Stimulated activated CD4-positive, alpha-beta T cell treated with anti-CD3 and anti-CD28 coated beads, Interleukin-2, amount 100 ng/mL, for 24 hours (primary cell): Measurements from ENCODE around the gene CAPN8.
"Not testable (repeated sequence)": the region's sequence is repeated elsewhere in the genome, so short reads cannot be mapped to it uniquely, and the experiment has no call there.

Experiments
- DNase-seq, 2 donors: peaks; one replicate each; pipeline ENCODE4 v3.0.0-alpha.2; 2020

The CAPN8 gene

DNA sequence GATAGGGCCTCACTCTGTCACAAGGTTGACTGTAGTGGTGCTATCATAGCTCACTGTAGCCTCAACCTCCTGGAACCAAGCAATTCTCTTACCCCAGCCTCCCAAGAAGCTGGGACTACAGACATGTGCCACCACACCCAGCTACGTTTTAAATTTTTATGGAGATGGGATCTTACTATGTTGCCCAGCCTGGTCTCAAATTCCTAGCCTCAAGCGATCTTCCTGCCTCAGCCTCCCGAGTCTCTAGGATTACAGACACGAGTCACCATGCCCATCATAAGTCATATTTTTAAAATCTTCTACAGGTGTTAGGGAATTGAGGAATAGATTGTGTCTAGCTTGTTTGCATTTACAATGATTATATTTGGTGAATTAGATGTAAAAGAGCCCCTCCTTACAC is 145.3 kb downstream of the CAPN8 start:
- no peak for DNase-seq

DNA sequence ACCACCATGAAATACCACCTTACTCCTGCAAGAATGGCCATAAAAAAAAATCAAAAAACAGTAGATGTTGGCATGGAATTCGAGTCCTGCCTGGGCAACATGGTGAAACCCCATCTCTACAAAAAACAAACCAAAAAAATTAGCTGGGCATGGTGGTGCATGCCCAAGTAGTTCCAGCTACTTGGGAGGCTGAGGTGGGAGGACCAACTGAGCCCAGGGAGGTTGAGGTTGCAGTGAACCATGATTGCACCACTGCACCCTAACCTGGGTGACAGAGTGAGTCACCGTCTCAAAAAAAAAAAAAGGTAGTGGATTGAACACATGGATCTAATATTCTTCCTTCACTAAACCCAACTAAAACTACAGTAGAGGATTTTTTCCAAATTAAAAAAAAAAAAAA is 146.4 kb downstream of the CAPN8 start:
- no peak for DNase-seq

DNA sequence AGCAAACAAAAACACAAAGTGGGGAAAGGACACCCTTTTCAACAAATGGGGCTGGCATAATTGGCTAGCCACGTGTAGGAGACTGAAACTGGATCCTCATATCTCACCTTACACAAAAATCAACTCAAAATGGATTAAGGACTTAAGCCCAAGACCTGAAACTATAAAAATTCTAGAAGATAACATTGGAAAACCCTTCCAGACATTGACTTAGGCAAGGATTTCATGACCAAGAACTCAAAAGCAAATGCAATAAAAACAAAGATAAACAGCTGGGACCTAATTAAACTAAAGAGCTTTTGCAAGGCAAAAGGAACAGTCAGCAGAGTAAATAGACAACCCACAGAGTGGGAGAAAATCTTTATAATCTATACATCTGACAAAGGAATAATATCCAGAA is 146.9 kb downstream of the CAPN8 start:
- DNase-seq, result not testable (repeated sequence)

DNA sequence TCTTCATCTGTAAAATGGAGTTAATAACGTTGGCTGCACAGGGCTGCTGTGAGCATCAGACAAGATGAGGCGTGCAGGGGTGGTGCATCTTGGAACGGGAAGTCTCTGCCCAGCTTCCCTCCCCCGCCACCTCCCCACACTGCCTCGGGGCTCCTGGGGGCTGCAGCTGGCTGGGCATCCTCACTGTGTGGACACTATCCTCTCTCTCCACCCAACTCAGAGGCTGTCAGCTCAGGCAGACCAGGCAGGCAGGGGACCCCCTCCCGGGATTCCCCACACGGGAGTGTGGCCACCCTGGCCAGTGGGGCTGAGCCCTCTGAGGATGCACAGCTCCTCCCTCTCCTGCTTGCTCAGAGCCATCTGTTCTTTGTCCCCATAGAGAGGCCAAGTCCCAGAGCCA is 149.6 kb downstream of the CAPN8 start:
- peak in 1 of 2 donors; percentile 9 for DNase-seq

DNA sequence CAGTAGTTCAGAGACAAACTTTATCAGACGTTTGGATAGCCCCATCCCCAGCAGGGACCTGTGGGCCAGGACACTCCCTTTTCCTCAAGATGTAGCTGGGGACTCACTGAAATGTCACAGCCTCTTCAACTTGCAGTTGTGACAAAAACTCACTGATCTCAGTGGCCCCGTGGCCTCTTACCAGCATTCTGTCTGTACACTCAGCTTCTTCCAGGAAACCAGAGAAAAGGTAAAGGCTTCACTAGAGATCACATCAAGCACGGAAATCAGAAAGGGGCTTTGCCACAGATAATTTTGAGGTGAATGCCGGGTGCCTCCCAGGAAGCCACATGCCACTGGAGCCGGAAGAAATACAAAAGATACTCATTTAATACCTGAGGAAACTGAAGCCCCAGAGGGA is 150.1 kb downstream of the CAPN8 start:
- peak in 1 of 2 donors; percentile 24 for DNase-seq

DNA sequence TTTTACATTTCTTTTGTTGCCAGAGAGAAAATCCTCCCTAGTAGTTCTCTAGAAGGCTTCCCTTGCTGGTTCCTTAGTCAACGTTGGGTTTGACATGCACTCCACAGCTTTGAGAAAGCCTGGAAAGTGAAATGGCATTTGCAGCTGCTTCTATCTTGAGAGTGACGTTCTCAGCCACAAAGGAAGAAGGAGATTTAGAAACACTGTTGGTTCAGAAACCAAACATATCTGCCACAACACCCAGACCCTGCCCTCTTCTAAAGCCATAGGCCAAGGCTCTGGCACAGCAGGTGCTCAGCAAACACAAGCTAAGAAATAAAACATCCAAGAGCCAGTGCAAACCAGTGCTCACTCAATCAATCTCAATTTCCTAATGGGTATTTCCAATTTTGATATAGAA is 150.9 kb downstream of the CAPN8 start:
- no peak for DNase-seq

DNA sequence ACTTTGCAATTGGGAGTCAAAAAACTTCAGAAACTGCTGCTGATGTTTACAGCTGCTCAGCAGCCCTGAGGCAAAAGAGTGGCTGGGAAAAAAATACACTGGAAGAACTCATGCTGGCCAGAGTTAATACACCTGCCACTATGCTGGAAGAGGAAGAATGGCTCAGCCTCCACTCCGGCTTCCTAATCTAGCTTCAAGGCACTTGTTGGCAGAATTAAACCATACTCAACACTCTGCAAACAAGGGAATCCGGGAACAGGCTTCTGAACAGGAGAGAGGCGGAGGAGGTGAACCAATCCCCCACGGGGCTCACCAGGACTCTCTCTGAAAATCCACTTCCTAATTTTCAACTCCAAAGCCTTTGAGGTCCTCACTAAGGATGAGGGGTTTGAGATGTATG is 152.2 kb downstream of the CAPN8 start:
- no peak for DNase-seq

DNA sequence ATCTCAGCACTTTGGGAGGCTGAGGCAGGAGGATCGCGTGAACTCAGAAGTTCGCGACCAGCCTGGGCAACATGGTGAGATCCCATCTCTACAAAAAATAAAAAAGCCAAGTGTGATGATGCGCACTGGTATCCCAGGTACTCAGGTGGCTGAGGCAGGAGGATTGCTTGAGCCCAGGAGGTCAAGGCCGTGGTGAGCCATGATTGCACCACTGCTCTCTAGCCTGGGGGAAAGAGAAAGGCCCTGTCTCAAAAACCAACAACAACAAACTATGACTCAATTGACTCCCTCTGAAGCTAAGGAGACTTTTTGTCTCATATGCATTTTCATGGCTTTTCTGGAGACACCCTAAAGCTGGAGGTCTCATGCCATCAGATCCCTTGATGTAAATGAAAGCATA is 153.4 kb downstream of the CAPN8 start:
- DNase-seq, result no peak

DNA sequence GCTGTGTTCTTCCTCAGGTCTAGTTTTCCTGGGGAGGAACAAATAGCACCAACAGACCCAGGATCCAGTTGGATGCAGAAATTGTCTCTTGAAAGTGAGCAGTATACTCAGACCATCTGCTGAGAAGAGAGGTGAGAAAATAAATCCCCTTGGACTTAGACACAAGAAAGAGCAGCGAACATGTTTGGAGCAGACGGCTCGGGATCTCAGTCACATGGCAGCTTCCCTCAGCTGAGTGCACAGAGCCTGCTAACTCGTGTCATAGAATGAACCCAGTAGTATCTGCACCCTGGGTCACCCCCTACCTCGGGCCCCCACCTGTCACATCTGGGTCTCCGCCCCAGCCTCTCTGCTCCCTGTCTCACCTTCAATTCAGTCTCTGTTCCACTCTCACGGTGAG is 156.7 kb downstream of the CAPN8 start:
- DNase-seq, result no peak

DNA sequence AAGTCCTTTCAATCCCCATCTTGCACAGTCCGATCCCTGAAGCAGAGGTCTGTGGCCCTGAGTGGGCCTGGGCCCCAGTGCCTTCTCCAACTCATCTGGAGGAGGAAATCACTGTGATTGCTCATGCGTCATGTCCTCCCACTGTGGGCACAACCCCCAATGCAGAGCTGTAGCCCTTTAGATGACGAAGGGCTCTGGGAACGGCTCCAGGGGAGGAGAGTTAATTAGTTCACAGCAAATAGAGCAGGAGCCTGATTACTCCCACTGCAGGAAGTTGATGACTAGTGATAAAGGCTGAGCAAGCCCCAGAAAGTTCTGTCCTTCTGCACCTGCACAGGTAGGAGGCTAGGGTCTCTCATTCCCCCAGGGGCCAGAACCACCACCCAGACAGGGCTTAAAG is 160.8 kb downstream of the CAPN8 start:
- DNase-seq, result no peak

DNA sequence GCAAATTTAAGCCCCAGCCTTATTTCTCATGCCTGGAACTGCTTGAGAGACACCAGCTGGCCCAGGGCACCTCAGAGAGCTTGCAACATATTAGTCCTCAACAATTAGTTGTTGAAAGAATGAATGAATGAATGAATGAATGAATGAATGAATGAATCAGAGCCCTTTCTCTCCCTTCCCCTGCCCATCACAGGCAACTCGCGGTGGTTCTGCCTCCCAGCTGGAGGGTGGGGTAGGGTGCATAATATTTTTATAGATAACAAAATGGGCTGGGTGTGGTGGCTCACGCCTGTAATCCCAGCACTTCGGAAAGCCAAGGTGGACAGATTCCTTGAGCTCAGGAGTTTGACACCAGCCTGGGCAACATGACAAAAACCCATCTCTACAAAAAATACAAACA is 162.2 kb downstream of the CAPN8 start:
- DNase-seq, result no peak

DNA sequence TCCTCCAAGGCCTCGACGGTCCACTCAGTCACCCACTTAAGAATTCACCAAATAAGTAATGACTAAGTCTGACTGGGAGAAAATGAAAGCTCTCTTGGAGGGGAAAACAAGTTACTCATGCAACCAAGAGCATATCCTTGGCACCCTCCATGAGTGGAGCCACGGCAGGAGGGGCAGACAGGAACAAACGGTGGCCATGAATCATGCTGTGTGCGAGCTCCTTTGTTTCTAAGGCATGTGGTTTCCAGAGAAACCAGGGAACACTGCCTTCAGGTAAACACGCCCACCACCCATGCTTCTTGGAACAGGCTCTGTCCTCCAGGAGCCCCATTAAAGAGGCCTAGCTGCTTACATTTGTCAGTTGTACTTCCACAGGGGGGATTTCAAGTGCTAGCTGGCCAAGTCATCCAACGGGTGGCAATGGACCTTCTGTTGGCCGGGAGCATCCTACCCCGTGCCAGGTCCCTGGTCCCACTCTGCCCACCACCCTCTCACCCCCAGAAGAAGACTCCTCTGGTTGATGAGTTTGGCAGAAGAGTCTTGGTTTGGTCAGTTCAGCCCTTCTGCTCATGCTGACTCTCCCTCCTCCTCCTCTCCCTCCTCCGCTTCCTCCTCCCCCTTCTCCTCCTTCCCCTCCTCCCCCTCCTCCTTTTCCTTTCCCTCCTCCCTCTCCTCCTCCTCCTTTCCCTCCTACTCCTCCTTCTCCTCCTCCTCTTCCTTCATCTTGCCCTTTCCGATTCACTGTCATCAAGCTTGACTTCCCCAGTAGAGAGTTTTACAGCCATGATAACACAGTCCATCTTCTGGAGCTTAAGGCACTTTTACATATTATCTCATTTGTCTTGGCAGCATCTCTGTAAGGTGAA is 164.7 kb downstream of the CAPN8 start:
- DNase-seq, result peak in 1 of 2 donors; percentile 33

DNA sequence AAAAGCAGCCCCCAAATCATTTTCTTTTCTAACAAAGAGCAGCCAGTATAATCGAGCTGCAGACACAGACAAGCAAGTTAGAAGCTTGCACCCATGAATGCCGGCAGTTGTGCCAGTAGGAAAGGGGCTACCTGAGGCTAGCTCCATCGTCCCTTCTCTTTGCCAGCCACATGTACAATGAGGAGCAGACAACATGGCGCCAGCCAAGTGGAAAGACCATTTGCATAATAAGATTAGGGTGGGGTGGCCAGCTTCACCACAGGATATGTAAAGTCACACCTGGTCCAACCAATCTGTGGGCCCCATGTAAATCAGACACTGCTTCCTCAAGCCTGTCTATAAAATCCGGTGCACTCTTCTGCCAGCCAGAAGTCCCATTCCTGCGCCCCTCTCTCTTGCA is 168.6 kb downstream of the CAPN8 start:
- no peak for DNase-seq

DNA sequence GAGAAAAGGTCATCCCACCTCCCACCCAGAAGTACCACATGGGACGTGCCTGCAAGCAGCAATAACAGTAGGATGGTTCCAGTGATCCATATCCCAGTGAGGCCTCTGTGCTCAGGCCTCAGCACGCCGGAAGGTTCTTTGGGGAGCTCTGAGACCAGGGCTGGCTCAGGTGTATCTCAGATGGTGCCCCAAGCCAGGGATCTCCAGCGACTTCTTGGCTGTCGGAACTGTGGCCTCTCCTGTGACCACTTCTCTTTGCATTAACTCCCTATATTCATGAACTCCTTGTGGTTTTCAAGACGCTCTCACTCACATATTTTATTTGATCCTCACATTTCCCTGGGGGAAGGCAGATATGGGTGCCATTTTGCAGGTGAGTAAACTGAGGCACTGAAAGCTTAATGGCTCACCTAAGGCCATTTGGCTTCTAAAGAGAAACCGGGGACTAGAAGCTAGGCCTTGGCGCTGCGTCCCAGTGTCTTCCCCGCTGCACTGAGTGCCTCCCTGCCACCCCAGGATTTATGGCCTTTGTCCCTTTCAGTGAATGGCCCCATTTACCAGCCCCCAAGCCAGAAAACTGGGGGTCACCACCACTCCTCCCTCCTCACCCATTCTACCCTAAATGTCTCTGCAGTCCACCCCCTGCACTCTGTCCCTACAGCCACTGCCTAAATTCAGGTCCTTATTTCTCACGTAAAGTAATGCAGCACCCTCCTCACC is 170.4 kb downstream of the CAPN8 start:
- no peak for DNase-seq

DNA sequence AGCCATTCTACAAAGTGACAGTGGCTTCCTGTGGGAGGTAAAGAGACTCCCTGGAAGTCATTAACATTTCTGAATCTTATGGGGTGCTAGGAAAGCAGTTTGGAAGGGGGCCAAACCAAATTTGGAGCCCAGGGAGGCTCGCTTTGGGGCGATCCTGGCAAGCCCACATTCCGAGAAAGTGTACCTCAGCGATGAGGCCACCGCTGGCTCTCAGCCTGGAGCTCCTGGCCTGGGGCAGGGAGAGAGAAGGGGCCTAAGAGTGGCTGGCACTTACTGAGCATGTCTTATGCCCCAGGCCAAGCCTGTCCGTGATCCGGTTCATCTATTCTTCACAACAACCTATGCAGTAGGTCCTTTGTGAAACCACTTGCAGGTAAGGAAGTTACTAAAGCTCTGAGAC is 173.5 kb downstream of the CAPN8 start:
- no peak for DNase-seq
